Measurements from ENCODE around the gene MTNR1A. TPM values are rescaled to one million over a fixed set of nuclear protein-coding genes. Genes with fewer than 3 reads are reported as not detected.

The MTNR1A gene
- total and polyA plus RNA-seq, 7 donors: not detected

DNA sequence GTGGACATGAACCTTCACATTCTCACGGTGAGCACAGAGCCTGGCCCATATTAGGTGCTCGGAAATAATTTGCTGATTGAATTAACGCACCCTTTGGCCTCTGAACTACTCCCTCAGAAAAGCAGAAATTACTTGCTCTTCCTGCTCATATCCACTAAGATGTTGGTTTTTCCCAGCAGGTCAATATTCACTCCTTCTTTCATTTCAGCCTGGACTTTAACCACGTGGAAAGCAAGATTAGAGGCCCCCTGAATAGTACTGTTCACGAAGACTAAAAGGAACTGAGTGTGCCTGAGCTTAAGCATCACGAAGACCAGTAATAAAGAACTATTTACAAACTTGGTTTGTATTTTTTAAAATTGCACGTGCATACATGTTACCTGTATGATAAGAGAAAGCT, 9.9 kb downstream of the MTNR1A start:
- Histone ChIP-seq H3K27me3 (ENCODE audit: insufficient read depth in 3 of 3, low read length in 2 of 3) (peaks cover 0 to 4% (median 2%) of the 10 kb centered on the region in 3 donors), H3K36me3 (ENCODE audit: insufficient read depth in 1 of 2, low read depth in 1 of 2) (no peaks in the 10 kb centered on the region), H3K4me1 (no peaks in the 10 kb centered on the region), H3K9me3 (no peaks in the 10 kb centered on the region), H3K27ac (no peak overlapping the region), H3K4me3 (no peak overlapping the region)
- TF ChIP-seq, protein P1, sequence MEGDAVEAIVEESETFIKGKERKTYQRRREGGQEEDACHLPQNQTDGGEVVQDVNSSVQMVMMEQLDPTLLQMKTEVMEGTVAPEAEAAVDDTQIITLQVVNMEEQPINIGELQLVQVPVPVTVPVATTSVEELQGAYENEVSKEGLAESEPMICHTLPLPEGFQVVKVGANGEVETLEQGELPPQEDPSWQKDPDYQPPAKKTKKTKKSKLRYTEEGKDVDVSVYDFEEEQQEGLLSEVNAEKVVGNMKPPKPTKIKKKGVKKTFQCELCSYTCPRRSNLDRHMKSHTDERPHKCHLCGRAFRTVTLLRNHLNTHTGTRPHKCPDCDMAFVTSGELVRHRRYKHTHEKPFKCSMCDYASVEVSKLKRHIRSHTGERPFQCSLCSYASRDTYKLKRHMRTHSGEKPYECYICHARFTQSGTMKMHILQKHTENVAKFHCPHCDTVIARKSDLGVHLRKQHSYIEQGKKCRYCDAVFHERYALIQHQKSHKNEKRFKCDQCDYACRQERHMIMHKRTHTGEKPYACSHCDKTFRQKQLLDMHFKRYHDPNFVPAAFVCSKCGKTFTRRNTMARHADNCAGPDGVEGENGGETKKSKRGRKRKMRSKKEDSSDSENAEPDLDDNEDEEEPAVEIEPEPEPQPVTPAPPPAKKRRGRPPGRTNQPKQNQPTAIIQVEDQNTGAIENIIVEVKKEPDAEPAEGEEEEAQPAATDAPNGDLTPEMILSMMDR (IDR thresholded peaks at IDR 0.05): no peak
- intact Hi-C loops (cut with DNase I): no loop called here
- DNase-seq (no peak), ATAC-seq (no peak)
- 71 to 73% (median 73%) methylated on average over 7 of the region's 7 CpGs for WGBS, 3 donors

DNA sequence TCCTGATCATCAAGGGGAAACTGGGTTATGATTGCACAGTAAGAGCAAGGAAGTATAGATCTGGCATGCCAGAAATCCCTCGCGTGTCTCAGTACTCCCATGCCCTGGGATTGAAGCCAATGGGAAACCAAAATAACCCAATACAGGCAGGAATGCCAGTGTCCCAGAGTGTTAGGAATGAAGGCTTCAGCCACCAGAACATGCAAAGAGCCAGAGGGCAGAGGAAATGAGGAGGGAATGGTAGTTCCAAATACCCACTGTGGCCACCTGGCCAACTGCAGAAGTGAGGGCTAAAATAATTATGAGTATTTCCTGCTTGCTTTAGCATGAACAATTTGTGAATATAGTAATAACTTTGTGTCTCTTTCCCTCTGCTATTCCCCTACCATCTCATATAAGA, 12.2 kb downstream of the MTNR1A start:
- WGBS, 3 donors: 71 to 82% (median 77%) methylated on average over 2 of the region's 2 CpGs
- no peak for ATAC-seq
- DNase-seq: no peak
- Histone ChIP-seq H3K36me3 (ENCODE audit: insufficient read depth in 1 of 2, low read depth in 1 of 2) (no peaks in the 10 kb centered on the region), H3K27ac (no peak overlapping the region), H3K4me3 (no peak overlapping the region), H3K27me3 (ENCODE audit: insufficient read depth in 3 of 3, low read length in 2 of 3) (no peaks in the 10 kb centered on the region), H3K9me3 (no peaks in the 10 kb centered on the region), H3K4me1 (no peaks in the 10 kb centered on the region)
- TF ChIP-seq, protein P1 (IDR thresholded peaks at IDR 0.05): no peak
- intact Hi-C loops (cut with DNase I): no loop called here

DNA sequence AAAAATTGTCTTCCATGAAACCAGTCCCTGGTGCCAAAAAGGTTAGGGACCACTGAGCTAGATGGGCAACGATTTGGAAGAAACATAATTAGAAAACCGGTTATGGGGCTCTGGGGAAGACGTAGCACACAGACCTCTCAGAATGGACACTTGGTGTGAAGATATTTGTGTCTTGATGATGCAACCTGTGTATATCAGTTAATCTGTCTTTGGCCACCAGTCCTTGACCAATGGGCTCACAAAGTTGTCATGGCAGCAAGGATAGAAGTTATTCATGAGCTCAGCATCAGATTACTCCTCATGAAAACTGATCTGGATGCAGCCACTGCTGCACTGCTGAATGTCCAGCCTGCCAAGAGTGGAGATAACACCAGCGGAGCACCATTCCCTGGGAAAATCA, 13.6 kb downstream of the MTNR1A start:
- Histone ChIP-seq H3K4me3 (no peak overlapping the region), H3K27me3 (ENCODE audit: insufficient read depth in 3 of 3, low read length in 2 of 3) (no peaks in the 10 kb centered on the region), H3K36me3 (ENCODE audit: insufficient read depth in 1 of 2, low read depth in 1 of 2) (no peaks in the 10 kb centered on the region), H3K27ac (no peak overlapping the region), H3K4me1 (no peaks in the 10 kb centered on the region), H3K9me3 (no peaks in the 10 kb centered on the region)
- intact Hi-C loops (cut with DNase I): no loop called here
- DNase-seq (no peak), ATAC-seq (no peak)
- WGBS, 3 donors: 79 to 92% (median 87%) methylated on average over 4 of the region's 4 CpGs
- TF ChIP-seq, protein P1 (IDR thresholded peaks at IDR 0.05): no peak

DNA sequence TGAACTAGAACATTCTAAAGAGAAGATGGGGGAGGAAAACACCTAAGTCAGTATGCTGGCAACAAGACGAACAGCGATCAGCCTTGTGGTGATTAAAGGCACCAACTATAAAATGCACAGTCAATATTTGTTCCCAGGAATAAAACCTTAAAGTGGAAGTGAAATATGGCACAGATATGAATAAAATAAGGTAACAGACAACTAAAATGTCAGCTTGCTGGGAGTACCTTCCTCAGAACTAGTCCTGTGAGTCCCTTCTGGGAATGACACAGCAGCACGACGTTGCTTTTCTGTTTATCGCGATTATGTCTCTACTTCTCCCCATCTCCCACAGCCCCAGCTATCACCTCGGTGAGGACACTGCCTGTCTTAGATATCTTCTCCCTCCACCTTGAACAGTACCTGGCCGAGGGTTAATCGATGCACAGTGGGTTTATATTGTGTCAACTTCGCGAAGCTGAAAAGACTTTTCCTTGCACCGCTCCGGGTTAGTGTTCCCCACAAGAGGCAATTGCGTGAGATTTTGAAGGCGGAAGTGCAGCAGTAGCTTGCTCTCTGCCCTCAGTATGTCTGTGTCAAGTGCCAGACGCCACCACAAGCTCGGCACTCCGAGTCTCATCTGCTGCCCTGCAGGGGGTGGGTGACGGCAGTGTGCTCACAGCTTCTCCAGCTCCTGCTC, 17.4 kb downstream of the MTNR1A start:
- DNase-seq: no peak
- no peak for ATAC-seq
- H3K9me3 ChIP-seq: no peaks in the 10 kb centered on the region
- H3K4me3 ChIP-seq: no peak overlapping the region
- 75 to 78% (median 78%) methylated on average over 19 of the region's 19 CpGs for WGBS, 3 donors
- no peaks in the 10 kb centered on the region for H3K4me1 ChIP-seq
- intact Hi-C loops (cut with DNase I): no loop called here
- H3K36me3 ChIP-seq (ENCODE audit: insufficient read depth in 1 of 2, low read depth in 1 of 2): no peaks in the 10 kb centered on the region
- TF ChIP-seq, protein P1 (IDR thresholded peaks at IDR 0.05): no peak
- H3K27ac ChIP-seq: no peak overlapping the region
- H3K27me3 ChIP-seq (ENCODE audit: insufficient read depth in 3 of 3, low read length in 2 of 3): no peaks in the 10 kb centered on the region

DNA sequence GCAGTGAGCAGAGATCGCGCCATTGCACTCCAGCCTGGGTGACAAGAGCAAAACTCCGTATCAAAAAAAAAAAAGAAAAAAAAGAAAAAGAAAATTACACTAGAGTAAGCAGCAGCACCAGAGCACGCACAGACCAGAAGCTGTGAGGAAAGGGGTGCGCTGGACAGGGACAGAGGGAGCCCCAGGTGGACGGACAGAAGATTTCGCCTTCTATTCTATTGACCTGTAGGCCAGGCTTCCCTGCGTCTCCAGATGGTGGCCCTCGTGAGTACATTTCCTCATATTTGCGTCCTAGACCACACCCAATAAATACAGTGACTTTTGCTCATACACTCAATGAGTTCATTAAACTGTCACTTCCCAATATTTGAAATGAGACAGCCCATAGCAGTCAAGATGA, 19.1 kb downstream of the MTNR1A start:
- DNase-seq (no peak), ATAC-seq (no peak)
- Histone ChIP-seq H3K9me3 (no peaks in the 10 kb centered on the region), H3K27ac (no peak overlapping the region), H3K4me3 (no peak overlapping the region), H3K4me1 (no peaks in the 10 kb centered on the region), H3K27me3 (ENCODE audit: insufficient read depth in 3 of 3, low read length in 2 of 3) (no peaks in the 10 kb centered on the region), H3K36me3 (ENCODE audit: insufficient read depth in 1 of 2, low read depth in 1 of 2) (no peaks in the 10 kb centered on the region)
- TF ChIP-seq, protein P1 (IDR thresholded peaks at IDR 0.05): no peak
- 76 to 86% (median 80%) methylated on average over 10 of the region's 10 CpGs for WGBS, 3 donors
- intact Hi-C loops (cut with DNase I): no loop called here
